KMS-11 (cell line): ENCODE results near the gene WDR72.

Experiments
- H2AFZ ChIP-seq: fragments of 200-600 bp; sonication (generic); 2 replicates; pipeline ENCODE4 v1.6.1; 2016; ENCODE audit warnings: antibody characterized with exemption, mixed run types, low read depth
- H3K27ac ChIP-seq: fragments of 200-600 bp; sonication (generic); 2 replicates; pipeline ENCODE4 v1.6.1; 2016; ENCODE audit warnings: mild to moderate bottlenecking, mixed run types
- H3K27me3 ChIP-seq: fragments of 200-600 bp; sonication (generic); 2 replicates; pipeline ENCODE4 v1.6.1; 2017; ENCODE audit warnings: mild to moderate bottlenecking, low read depth, mixed run types, moderate library complexity; ENCODE audit not compliant: insufficient read depth
- H3K36me3 ChIP-seq: fragments of 200-600 bp; sonication (generic); 2 replicates; pipeline ENCODE4 v1.6.1; 2017; ENCODE audit warnings: mild to moderate bottlenecking, mixed run types; ENCODE audit not compliant: insufficient read depth
- H3K4me1 ChIP-seq: fragments of 200-600 bp; sonication (generic); 2 replicates; pipeline ENCODE4 v1.6.1; 2016; ENCODE audit warnings: mild to moderate bottlenecking, low read depth, mixed run types; ENCODE audit not compliant: poor library complexity, severe bottlenecking
- H3K4me2 ChIP-seq: fragments of 200-600 bp; sonication (generic); 2 replicates; pipeline ENCODE4 v1.7.0; 2016; ENCODE audit warnings: mild to moderate bottlenecking, mixed run types
- H3K4me3 ChIP-seq: fragments of 200-600 bp; sonication (generic); IDR thresholded peaks from 2 replicates; pipeline ENCODE4 v1.6.1; 2017; ENCODE audit warnings: low read depth, low read length, mixed read lengths; ENCODE audit not compliant: insufficient read depth
- H3K79me2 ChIP-seq: fragments of 200-600 bp; sonication (generic); 2 replicates; pipeline ENCODE4 v1.6.1; 2016; ENCODE audit warnings: low read depth, mixed run types; ENCODE audit not compliant: insufficient read depth
- H3K9ac ChIP-seq: fragments of 200-600 bp; sonication (generic); 2 replicates; pipeline ENCODE4 v1.6.1; 2016; ENCODE audit warnings: mild to moderate bottlenecking, mixed run types
- H4K20me1 ChIP-seq: fragments of 200-600 bp; sonication (generic); 2 replicates; pipeline ENCODE4 v1.6.1; 2016; ENCODE audit warnings: mild to moderate bottlenecking, mixed run types; ENCODE audit not compliant: insufficient read depth
- CTCF ChIP-seq: fragments of 200-600 bp; sonication (generic); conservative IDR thresholded peaks from 2 replicates; pipeline ENCODE4 v1.6.1; 2017; ENCODE audit warnings: low read depth, mild to moderate bottlenecking, antibody characterized with exemption, low read length, moderate library complexity, mixed read lengths

The WDR72 gene

GRCh38 chr15:53589520-53590057, 169.9 kb downstream of the WDR72 start:
- no peak for TF ChIP-seq CTCF
- Histone ChIP-seq H4K20me1 (no peaks in the 10 kb centered on the region), H3K4me2 (no peak overlapping the region), H3K27ac (no peak overlapping the region), H3K4me3 (no peak overlapping the region), H3K27me3 (no peaks in the 10 kb centered on the region), H3K9ac (no peak overlapping the region), H2AFZ (no peak overlapping the region), H3K4me1 (no peaks in the 10 kb centered on the region), H3K36me3 (no peaks in the 10 kb centered on the region), H3K79me2 (no peaks in the 10 kb centered on the region)

GRCh38 chr15:53588773-53589172, 170.7 kb downstream of the WDR72 start:
- TF ChIP-seq CTCF: no peak
- Histone ChIP-seq H4K20me1 (no peaks in the 10 kb centered on the region), H3K27me3 (no peaks in the 10 kb centered on the region), H3K36me3 (no peaks in the 10 kb centered on the region), H3K79me2 (no peaks in the 10 kb centered on the region), H3K27ac (no peak overlapping the region), H3K4me1 (no peaks in the 10 kb centered on the region), H2AFZ (no peak overlapping the region), H3K4me2 (no peak overlapping the region), H3K9ac (no peak overlapping the region), H3K4me3 (no peak overlapping the region)

DNA sequence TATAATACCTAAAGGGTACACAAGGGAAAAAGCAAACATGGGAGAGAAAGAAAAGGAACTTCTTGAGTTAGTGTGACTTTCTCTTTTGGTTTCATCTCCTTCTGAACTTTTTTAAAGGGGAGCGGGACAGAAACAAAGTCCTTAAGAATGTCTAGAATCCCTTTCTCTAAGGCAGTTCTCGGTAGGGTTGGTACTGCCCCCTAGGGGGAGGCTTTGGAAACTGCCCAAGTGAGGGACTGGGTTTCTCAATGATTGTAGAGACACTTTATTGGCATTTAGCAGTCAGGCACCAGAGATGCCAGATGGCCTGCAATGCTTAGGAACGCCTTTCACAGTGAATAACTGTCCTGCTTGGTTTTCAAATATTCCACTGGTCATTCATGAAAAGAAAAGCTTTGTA, 172.7 kb downstream of the WDR72 start:
- H3K4me2 ChIP-seq: no peak overlapping the region
- no peak overlapping the region for H2AFZ ChIP-seq
- H3K9ac ChIP-seq: no peak overlapping the region
- no peak overlapping the region for H3K27ac ChIP-seq
- H3K4me3 ChIP-seq: no peak overlapping the region
- peak; percentile 69 for TF ChIP-seq CTCF
- H3K79me2 ChIP-seq: no peaks in the 10 kb centered on the region
- no peaks in the 10 kb centered on the region for H3K4me1 ChIP-seq
- H3K27me3 ChIP-seq: no peaks in the 10 kb centered on the region
- no peaks in the 10 kb centered on the region for H3K36me3 ChIP-seq
- no peaks in the 10 kb centered on the region for H4K20me1 ChIP-seq

DNA sequence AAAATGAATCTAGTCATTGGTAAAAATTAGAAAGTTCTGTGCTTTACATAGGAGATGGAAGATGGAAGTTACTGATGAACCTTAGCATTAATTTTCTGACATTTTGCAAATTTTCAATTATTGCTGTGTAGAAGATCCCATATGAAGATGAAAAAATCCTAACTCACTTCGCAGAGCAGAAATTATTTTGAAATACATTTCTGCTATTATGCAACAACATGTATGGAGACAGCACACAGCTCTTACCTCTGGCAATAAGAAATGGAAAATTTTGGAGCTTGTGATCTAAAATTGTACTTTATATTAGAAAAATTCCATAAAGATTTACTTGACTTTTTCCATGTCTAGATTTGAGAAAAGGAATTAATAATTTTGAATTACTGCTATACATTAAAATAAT, 177.9 kb downstream of the WDR72 start:
- Histone ChIP-seq H3K4me1 (no peaks in the 10 kb centered on the region), H2AFZ (no peak overlapping the region), H3K27me3 (no peaks in the 10 kb centered on the region), H3K4me2 (no peak overlapping the region), H3K4me3 (no peak overlapping the region), H3K9ac (no peak overlapping the region), H3K79me2 (no peaks in the 10 kb centered on the region), H3K27ac (no peak overlapping the region), H4K20me1 (no peaks in the 10 kb centered on the region), H3K36me3 (no peaks in the 10 kb centered on the region)
- TF ChIP-seq CTCF: no peak
